ENCODE data around the gene C1QTNF6.

- TF ChIP-seq TAF1 (IDR thresholded peaks at IDR 0.05; ENCODE audit: low read depth, low read length): no peak
- TF ChIP-seq, protein P1, sequence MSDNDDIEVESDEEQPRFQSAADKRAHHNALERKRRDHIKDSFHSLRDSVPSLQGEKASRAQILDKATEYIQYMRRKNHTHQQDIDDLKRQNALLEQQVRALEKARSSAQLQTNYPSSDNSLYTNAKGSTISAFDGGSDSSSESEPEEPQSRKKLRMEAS (IDR thresholded peaks at IDR 0.05): no peak
- TF ChIP-seq CTCF (IDR thresholded peaks at IDR 0.05; ENCODE audit: control extremely low read depth in 1 of 3, insufficient read depth in 1 of 3, low read depth in 1 of 3, low read length in 3 of 3): no peak
- TF ChIP-seq CEBPB (IDR thresholded peaks at IDR 0.05; ENCODE audit: low read depth, low read length): no peak
- TF ChIP-seq JUN (IDR thresholded peaks at IDR 0.05; ENCODE audit: low read depth, low read length): no peak
- no peak for TF ChIP-seq CREB1 (IDR thresholded peaks at IDR 0.05)
- no peak for TF ChIP-seq CBX5 (IDR thresholded peaks at IDR 0.05; ENCODE audit: low read depth, low read length)
- TF ChIP-seq POLR2AphosphoS5 (IDR thresholded peaks at IDR 0.05; ENCODE audit: low read depth, low read length): no peak
- no peak for TF ChIP-seq CHD2 (IDR thresholded peaks at IDR 0.05; ENCODE audit: low read length)
- no peak for TF ChIP-seq POLR2A (IDR thresholded peaks at IDR 0.05; ENCODE audit: control extremely low read depth in 1 of 2, low read depth in 2 of 2, low read length in 2 of 2)
- TF ChIP-seq RFX5 (IDR thresholded peaks at IDR 0.05; ENCODE audit: borderline replicate concordance, low read depth, low read length): no peak
- TF ChIP-seq RAD21 (IDR thresholded peaks at IDR 0.05 in 1 of 2, conservative IDR thresholded peaks at IDR 0.05 in 1 of 2; ENCODE audit: low read depth in 2 of 2, low read length in 2 of 2): no peak
- no peak for TF ChIP-seq FOSL1 (IDR thresholded peaks at IDR 0.05; ENCODE audit: insufficient read depth, low read depth, low read length)
Observed at GRCh38 chr22:37148742-37149665, 39.0 kb downstream of the C1QTNF6 start.

Data from H1 (cell line).